ENCODE results near the gene MYT1. TPM values are rescaled to one million over a fixed set of nuclear protein-coding genes. Genes with fewer than 3 reads are reported as not detected.

MYT1 gene
- total and polyA plus RNA-seq, 2 of the 13 experiments (the other 11 are each of a cell fraction or from before 2014, with no cell fraction given) = 0.58 to 2.5 TPM

- TF ChIP-seq ZBTB43 (CRISPR knock-in tag; conservative IDR thresholded peaks at IDR 0.05) (0 out of 2 replicates have a peak, but pooled peaks have one; percentile 43), PCBP2 (optimal IDR thresholded peaks at IDR 0.05; ENCODE audit: low read depth, low read length, poor library complexity, severe bottlenecking) (no peak), MYC (CRISPR knock-in tag; IDR thresholded peaks at IDR 0.05; ENCODE audit: borderline replicate concordance) (peak; percentile 72), ZNF589 (CRISPR knock-in tag; conservative IDR thresholded peaks at IDR 0.05) (no peak), TEAD3 (CRISPR knock-in tag; optimal IDR thresholded peaks at IDR 0.05; ENCODE audit: borderline replicate concordance) (peak; percentile 82), ZNF629 (CRISPR knock-in tag; conservative IDR thresholded peaks at IDR 0.05) (no peak), KLF16 (CRISPR knock-in tag; IDR thresholded peaks at IDR 0.05) (0 out of 4 replicates have a peak, but pooled peaks of 1 of the 2 experiments have one; percentile 17), EP300 (IDR thresholded peaks at IDR 0.05; ENCODE audit: low read depth in 2 of 2, low read length in 2 of 2) (peak in 1 of 2 experiments; percentile 59; a peak in 2 of 4 replicates), EP300 (CRISPR knock-in tag; IDR thresholded peaks at IDR 0.05; ENCODE audit: borderline replicate concordance) (0 out of 2 replicates have a peak, but pooled peaks have one; percentile 29), ZNF354B (CRISPR knock-in tag; IDR thresholded peaks at IDR 0.05) (peak; percentile 26; the same call in 1 of the 2 replicates), CCDC6 (CRISPR knock-in tag; IDR thresholded peaks at IDR 0.05) (no peak; the same call in 1 of the 2 replicates), ATF7-NPFF (CRISPR knock-in tag; IDR thresholded peaks at IDR 0.05; ENCODE audit: low read depth) (no peak), E2F2 (CRISPR knock-in tag; IDR thresholded peaks at IDR 0.05; ENCODE audit: borderline replicate concordance) (no peak), HNF4A (CRISPR knock-in tag; IDR thresholded peaks at IDR 0.05) (peak; percentile 96), POGZ (CRISPR knock-in tag; IDR thresholded peaks at IDR 0.05) (no peak), ZNF780A (CRISPR knock-in tag; IDR thresholded peaks at IDR 0.05) (no peak), PREB (CRISPR knock-in tag; IDR thresholded peaks at IDR 0.05) (no peak), ZNF205 (CRISPR knock-in tag; IDR thresholded peaks at IDR 0.05) (no peak), ZNF776 (CRISPR knock-in tag; IDR thresholded peaks at IDR 0.05) (no peak)
- TF ChIP-seq, protein P1, sequence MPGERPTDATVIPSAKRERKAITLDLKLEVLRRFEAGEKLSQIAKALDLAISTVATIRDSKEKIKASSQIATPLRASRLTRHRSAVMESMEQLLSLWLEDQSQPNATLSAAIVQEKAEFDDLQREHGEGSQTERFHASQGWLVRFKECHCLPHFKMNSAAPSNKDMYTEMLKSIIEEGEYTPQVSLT (CRISPR knock-in tag; IDR thresholded peaks at IDR 0.05; ENCODE audit: borderline replicate concordance, low read depth) = no peak
- TF ChIP-seq, protein P2, sequence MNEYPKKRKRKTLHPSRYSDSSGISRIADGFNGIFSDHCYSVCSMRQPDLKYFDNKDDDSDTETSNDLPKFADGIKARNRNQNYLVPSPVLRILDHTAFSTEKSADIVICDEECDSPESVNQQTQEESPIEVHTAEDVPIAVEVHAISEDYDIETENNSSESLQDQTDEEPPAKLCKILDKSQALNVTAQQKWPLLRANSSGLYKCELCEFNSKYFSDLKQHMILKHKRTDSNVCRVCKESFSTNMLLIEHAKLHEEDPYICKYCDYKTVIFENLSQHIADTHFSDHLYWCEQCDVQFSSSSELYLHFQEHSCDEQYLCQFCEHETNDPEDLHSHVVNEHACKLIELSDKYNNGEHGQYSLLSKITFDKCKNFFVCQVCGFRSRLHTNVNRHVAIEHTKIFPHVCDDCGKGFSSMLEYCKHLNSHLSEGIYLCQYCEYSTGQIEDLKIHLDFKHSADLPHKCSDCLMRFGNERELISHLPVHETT (CRISPR knock-in tag; conservative IDR thresholded peaks at IDR 0.05) = no peak
Observed at GRCh38 chr20:64220891-64221527, 56.8 kb downstream of the MYT1 start (continued).

All from HepG2 (cell line).